Fibroblast of lung (primary cell): Measurements from ENCODE around the gene IGF1R. TPM values are rescaled to one million over a fixed set of nuclear protein-coding genes. Genes with fewer than 3 reads are reported as not detected.

Experiments used
- DNase-seq, 2 donors: peaks; one replicate each; pipeline versions ENCODE4 v3.0.0 to v3.0.0-alpha.2; 2010; ENCODE audit warnings: low read depth in 2 of 2
- H2AFZ ChIP-seq: 2 replicates; pipeline ENCODE4 v1.5.1; 2012; ENCODE audit warnings: low read length, control low read depth, inconsistent platforms
- H3K27ac ChIP-seq: 2 replicates; pipeline ENCODE4 v1.5.1; 2011; ENCODE audit warnings: low read length, control low read depth; ENCODE audit not compliant: insufficient read depth
- H3K27me3 ChIP-seq: 2 replicates; pipeline ENCODE4 v1.5.1; 2011; ENCODE audit warnings: mild to moderate bottlenecking, low read length; ENCODE audit not compliant: control insufficient read depth, insufficient read depth
- H3K36me3 ChIP-seq: 2 replicates; pipeline ENCODE4 v1.5.1; 2011; ENCODE audit warnings: low read length; ENCODE audit not compliant: control insufficient read depth, insufficient read depth
- H3K4me1 ChIP-seq: 2 replicates; pipeline ENCODE4 v1.5.1; 2011; ENCODE audit warnings: low read length; ENCODE audit not compliant: control insufficient read depth, insufficient read depth; ENCODE audit errors: extremely low read depth
- H3K4me2 ChIP-seq: 2 replicates; pipeline ENCODE4 v1.5.1; 2011; ENCODE audit warnings: low read length, control low read depth; ENCODE audit not compliant: insufficient read depth; ENCODE audit errors: extremely low read depth
- H3K4me3 ChIP-seq, 4 experiments: fragments of 200-600 bp in 1 of 4; sonication (generic) in 1 of 4; replicated peaks in 1 of 4; 2 replicates each; pipeline ENCODE4 v1.5.1; 2011 to 2016; ENCODE audit warnings: low read length in 4 of 4, low read depth in 3 of 4, mild to moderate bottlenecking in 3 of 4, control low read depth in 2 of 4, inconsistent platforms in 1 of 4, mixed read lengths in 1 of 4; ENCODE audit not compliant: insufficient read depth in 1 of 4; ENCODE audit errors: control extremely low read depth in 1 of 4
- H3K79me2 ChIP-seq: 2 replicates; pipeline ENCODE4 v1.5.1; 2012; ENCODE audit warnings: mild to moderate bottlenecking, low read length, inconsistent platforms; ENCODE audit not compliant: control insufficient read depth, insufficient read depth
- H3K9ac ChIP-seq: 2 replicates; pipeline ENCODE4 v1.5.1; 2011; ENCODE audit warnings: mild to moderate bottlenecking, low read length, control low read depth; ENCODE audit not compliant: insufficient read depth
- H3K9me3 ChIP-seq: 2 replicates; pipeline ENCODE4 v1.5.1; 2012; ENCODE audit warnings: low read depth, low read length; ENCODE audit not compliant: control insufficient read depth, insufficient read depth
- H4K20me1 ChIP-seq: 2 replicates; pipeline ENCODE4 v1.5.1; 2011; ENCODE audit warnings: low read length; ENCODE audit not compliant: control insufficient read depth, insufficient read depth; ENCODE audit errors: extremely low read depth
- CTCF ChIP-seq, 2 donors: IDR thresholded peaks in 1 of 2; conservative IDR thresholded peaks in 1 of 2; 1 replicate in 1 of 2; 2 replicates in 1 of 2; pipeline ENCODE4 v1.5.1; 2011 to 2012; ENCODE audit warnings: low read length in 2 of 2, control low read depth in 1 of 2, inconsistent platforms in 1 of 2, low read depth in 1 of 2, mild to moderate bottlenecking in 1 of 2
- EZH2 ChIP-seq: IDR thresholded peaks from 2 replicates; pipeline ENCODE4 v1.5.1; 2012; ENCODE audit warnings: low read length, control low read depth, mild to moderate bottlenecking; ENCODE audit errors: missing control alignments
- polyA plus RNA-seq, 2 donors: library from polyadenylated mRNA; depleted of rRNA in 1 of 2; stranded (reverse) in 1 of 2; unstranded in 1 of 2; fragments of >200 nt; gene quantifications; 2 replicates each; pipeline ENCODE4 v1.2.1, GENCODE V29; 2011 to 2012; ENCODE audit warnings: missing spikeins in 1 of 2
- total RNA-seq: library from RNA; depleted of rRNA; stranded (reverse); fragments of >200 nt; gene quantifications from 2 replicates; pipeline ENCODE4 v1.2.1, GENCODE V29; 2014

The IGF1R gene
- total and polyA plus RNA-seq, 2 donors (not counting 1 experiment from before 2014, with no cell fraction given) = 14.6 to 28.6 TPM

- Histone ChIP-seq H3K4me3 (no peak overlapping the region), H3K27ac (no peak overlapping the region)
Observed at GRCh38 chr15:98684995-98685525, 36.7 kb downstream of the IGF1R start.

GRCh38 chr15:98686983-98687382 is 38.6 kb downstream of the IGF1R start:
- Histone ChIP-seq H3K9ac (no peak overlapping the region), H3K9me3 (no peaks in the 10 kb centered on the region), H3K27ac (no peak overlapping the region), H3K27me3 (no peaks in the 10 kb centered on the region), H3K4me3 (no peak overlapping the region), H3K36me3 (no peaks in the 10 kb centered on the region), H4K20me1 (no peaks in the 10 kb centered on the region), H2AFZ (no peak overlapping the region), H3K4me1 (peaks cover 18% of the 10 kb centered on the region), H3K79me2 (peaks cover 57% of the 10 kb centered on the region), H3K4me2 (no peak overlapping the region)
- no peak for TF ChIP-seq CTCF (conservative IDR thresholded peaks at IDR 0.05 in 1 of 2, IDR thresholded peaks at IDR 0.05 in 1 of 2; ENCODE audit: low read depth in 1 of 2, low read length in 2 of 2)
- no peak for TF ChIP-seq EZH2
- no peak for DNase-seq

More at GRCh38 chr15:98684995-98685525, 36.7 kb downstream of the IGF1R start:
- Histone ChIP-seq H3K9ac (no peak overlapping the region), H3K9me3 (no peaks in the 10 kb centered on the region), H2AFZ (no peak overlapping the region), H3K4me1 (peaks cover 16% of the 10 kb centered on the region), H3K27me3 (no peaks in the 10 kb centered on the region), H3K36me3 (no peaks in the 10 kb centered on the region), H3K79me2 (peaks cover 63% of the 10 kb centered on the region), H4K20me1 (no peaks in the 10 kb centered on the region), H3K4me2 (no peak overlapping the region)
- no peak for TF ChIP-seq EZH2
- no peak for TF ChIP-seq CTCF (conservative IDR thresholded peaks at IDR 0.05 in 1 of 2, IDR thresholded peaks at IDR 0.05 in 1 of 2; ENCODE audit: low read depth in 1 of 2, low read length in 2 of 2)
- peak in 1 of 2 donors; percentile 71 for DNase-seq

GRCh38 chr15:98689431-98689861 is 41.1 kb downstream of the IGF1R start:
- H3K4me3 ChIP-seq = no peak overlapping the region
- no peak overlapping the region for H2AFZ ChIP-seq
- DNase-seq = peak; percentile 51 to 53
- no peaks in the 10 kb centered on the region for H3K27me3 ChIP-seq
- no peak overlapping the region for H3K9ac ChIP-seq
- no peaks in the 10 kb centered on the region for H3K36me3 ChIP-seq
- TF ChIP-seq CTCF (conservative IDR thresholded peaks at IDR 0.05 in 1 of 2, IDR thresholded peaks at IDR 0.05 in 1 of 2; ENCODE audit: low read depth in 1 of 2, low read length in 2 of 2) (no peak), EZH2 (no peak)
- no peak overlapping the region for H3K27ac ChIP-seq
- H3K9me3 ChIP-seq = no peaks in the 10 kb centered on the region
- H3K4me1 ChIP-seq = peaks cover 11% of the 10 kb centered on the region
- H3K79me2 ChIP-seq = peaks cover 62% of the 10 kb centered on the region
- H4K20me1 ChIP-seq = no peaks in the 10 kb centered on the region
- peak overlapping the region; percentile 54 for H3K4me2 ChIP-seq
